Breast epithelium (tissue), 4 donors: ENCODE measurements around the gene CELF1. TPM values are rescaled to one million over a fixed set of nuclear protein-coding genes. Genes with fewer than 3 reads are reported as not detected.

ENCODE experiments used
- DNase-seq, 2 donors: peaks; one replicate each; pipeline ENCODE4 v3.0.0-alpha.2; 2019; ENCODE audit warnings: low spot score in 2 of 2
- H3K27ac ChIP-seq, 2 donors: fragments of 200-600 bp; sonication (generic) in 1 of 2; one replicate each; pipeline ENCODE4 v1.5.1; 2016 to 2019; ENCODE audit warnings: mild to moderate bottlenecking in 1 of 2
- H3K27me3 ChIP-seq, 2 donors: fragments of 200-600 bp; sonication (generic) in 1 of 2; one replicate each; pipeline versions ENCODE4 v1.5.1 to v1.6.0; 2017 to 2019; ENCODE audit warnings: control low read depth in 1 of 2, mild to moderate bottlenecking in 1 of 2
- H3K36me3 ChIP-seq: fragments of 200-600 bp; one replicate; pipeline ENCODE4 v1.5.1; 2019
- H3K4me1 ChIP-seq, 2 donors: fragments of 200-600 bp; sonication (generic); one replicate each; pipeline ENCODE4 v1.5.1; 2016 to 2019; ENCODE audit warnings: control low read depth in 1 of 2
- H3K4me3 ChIP-seq, 3 donors: fragments of 200-600 bp; sonication (generic); 1 replicate in 2 of 3; 2 replicates in 1 of 3; pipeline ENCODE4 v1.5.1; 2016 to 2019; ENCODE audit warnings: mild to moderate bottlenecking in 3 of 3, moderate library complexity in 2 of 3
- H3K9me3 ChIP-seq, 2 donors: fragments of 200-600 bp; sonication (generic) in 1 of 2; one replicate each; pipeline ENCODE4 v1.5.1; 2016 to 2019; ENCODE audit warnings: control low read depth in 1 of 2
- POLR2A ChIP-seq: fragments of 450-650 bp; IDR thresholded peaks from one replicate; pipeline ENCODE4 v1.6.1; 2016; ENCODE audit warnings: antibody characterized with exemption, mild to moderate bottlenecking, moderate library complexity
- POLR2AphosphoS5 ChIP-seq, 3 donors: sonication (generic); formaldehyde crosslinking; IDR thresholded peaks; one replicate each; pipeline ENCODE4 v1.6.1; 2017; ENCODE audit warnings: antibody characterized with exemption in 3 of 3
- intact Hi-C: fragments of 100-400 bp; cut with DNase I; formaldehyde crosslinking; loops from one replicate; pipeline ENCODE4 v1.15.1; 2023; ENCODE audit warnings: low total_unique reads
- total RNA-seq, 3 donors: library from RNA; depleted of rRNA; stranded (reverse); fragments of >200 nt; gene quantifications; one replicate each; pipeline ENCODE4 v1.1.0, GENCODE V29; 2016
- TF ChIP-seq, protein P1 (sequence below), 3 donors: fragments of 450-650 bp; IDR thresholded peaks; one replicate each; pipeline ENCODE4 v1.5.1; 2016 to 2017; ENCODE audit warnings: antibody characterized with exemption in 3 of 3, mild to moderate bottlenecking in 3 of 3, moderate library complexity in 3 of 3

The CELF1 gene
- total RNA-seq, 3 donors from 2014 or later: 94.1 to 117 (median 114) TPM

DNA sequence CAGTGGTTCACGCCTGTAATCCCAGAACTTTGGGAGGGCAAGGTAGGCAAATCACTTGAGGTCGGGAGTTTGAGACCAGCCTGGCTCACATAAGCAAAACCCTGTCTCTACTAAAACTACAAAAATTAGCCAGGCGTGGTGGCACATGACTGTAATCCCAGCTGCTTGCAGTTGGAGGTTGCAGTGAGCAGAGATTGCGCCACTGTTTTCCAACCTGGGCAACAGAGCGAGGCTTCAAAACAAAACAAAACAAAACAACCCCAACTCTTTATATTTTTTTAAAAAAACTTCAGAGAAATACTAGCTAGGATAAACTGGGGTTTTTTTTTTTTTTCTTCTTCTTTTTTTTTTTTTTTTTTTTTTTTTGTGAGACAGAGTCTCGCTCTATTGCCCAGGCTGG lies 72.2 kb downstream of the CELF1 start:
- no peak for TF ChIP-seq POLR2AphosphoS5 (IDR thresholded peaks at IDR 0.05)
- TF ChIP-seq, protein P1, sequence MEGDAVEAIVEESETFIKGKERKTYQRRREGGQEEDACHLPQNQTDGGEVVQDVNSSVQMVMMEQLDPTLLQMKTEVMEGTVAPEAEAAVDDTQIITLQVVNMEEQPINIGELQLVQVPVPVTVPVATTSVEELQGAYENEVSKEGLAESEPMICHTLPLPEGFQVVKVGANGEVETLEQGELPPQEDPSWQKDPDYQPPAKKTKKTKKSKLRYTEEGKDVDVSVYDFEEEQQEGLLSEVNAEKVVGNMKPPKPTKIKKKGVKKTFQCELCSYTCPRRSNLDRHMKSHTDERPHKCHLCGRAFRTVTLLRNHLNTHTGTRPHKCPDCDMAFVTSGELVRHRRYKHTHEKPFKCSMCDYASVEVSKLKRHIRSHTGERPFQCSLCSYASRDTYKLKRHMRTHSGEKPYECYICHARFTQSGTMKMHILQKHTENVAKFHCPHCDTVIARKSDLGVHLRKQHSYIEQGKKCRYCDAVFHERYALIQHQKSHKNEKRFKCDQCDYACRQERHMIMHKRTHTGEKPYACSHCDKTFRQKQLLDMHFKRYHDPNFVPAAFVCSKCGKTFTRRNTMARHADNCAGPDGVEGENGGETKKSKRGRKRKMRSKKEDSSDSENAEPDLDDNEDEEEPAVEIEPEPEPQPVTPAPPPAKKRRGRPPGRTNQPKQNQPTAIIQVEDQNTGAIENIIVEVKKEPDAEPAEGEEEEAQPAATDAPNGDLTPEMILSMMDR (IDR thresholded peaks at IDR 0.05): no peak
- no peak for TF ChIP-seq POLR2A
- no peaks in the 10 kb centered on the region for H3K27me3 ChIP-seq
- no peaks in the 10 kb centered on the region for H3K4me1 ChIP-seq
- no peak overlapping the region for H3K27ac ChIP-seq
- DNase-seq: no peak
- no peak overlapping the region for H3K4me3 ChIP-seq
- intact Hi-C loops: no loop called here
- H3K9me3 ChIP-seq: no peaks in the 10 kb centered on the region
- peaks cover 8% of the 10 kb centered on the region for H3K36me3 ChIP-seq

GRCh38 chr11:47478651-47479329 lies 74.1 kb downstream of the CELF1 start:
- peaks cover 8% of the 10 kb centered on the region for H3K36me3 ChIP-seq
- intact Hi-C loops: no loop called here
- TF ChIP-seq POLR2A (no peak), POLR2AphosphoS5 (IDR thresholded peaks at IDR 0.05) (no peak)
- TF ChIP-seq, protein P1 (IDR thresholded peaks at IDR 0.05): no peak
- no peaks in the 10 kb centered on the region for H3K9me3 ChIP-seq
- H3K4me1 ChIP-seq: no peaks in the 10 kb centered on the region
- no peak overlapping the region for H3K27ac ChIP-seq
- H3K4me3 ChIP-seq: no peak overlapping the region
- no peaks in the 10 kb centered on the region for H3K27me3 ChIP-seq
- no peak for DNase-seq

- no peaks in the 10 kb centered on the region for H3K4me1 ChIP-seq
- DNase-seq: no peak
- H3K4me3 ChIP-seq: no peak overlapping the region
- no peaks in the 10 kb centered on the region for H3K27me3 ChIP-seq
- no peaks in the 10 kb centered on the region for H3K9me3 ChIP-seq
- H3K36me3 ChIP-seq: peaks cover 8% of the 10 kb centered on the region
- TF ChIP-seq, protein P1 (IDR thresholded peaks at IDR 0.05): no peak
- TF ChIP-seq POLR2A: no peak
- no peak for TF ChIP-seq POLR2AphosphoS5 (IDR thresholded peaks at IDR 0.05)
- H3K27ac ChIP-seq: no peak overlapping the region
- intact Hi-C loops: no loop called here
Observed at GRCh38 chr11:47477753-47478152, 75.2 kb downstream of the CELF1 start.

- Histone ChIP-seq H3K4me3 (no peak overlapping the region), H3K27ac (no peak overlapping the region), H3K4me1 (no peaks in the 10 kb centered on the region), H3K9me3 (no peaks in the 10 kb centered on the region), H3K36me3 (peaks cover 8% of the 10 kb centered on the region), H3K27me3 (no peaks in the 10 kb centered on the region)
- TF ChIP-seq, protein P1 (IDR thresholded peaks at IDR 0.05): no peak
- TF ChIP-seq POLR2A: no peak
- TF ChIP-seq POLR2AphosphoS5 (IDR thresholded peaks at IDR 0.05): no peak
- intact Hi-C loops: no loop called here
- DNase-seq: no peak
Observed at GRCh38 chr11:47477323-47477722, 75.6 kb downstream of the CELF1 start.

DNA sequence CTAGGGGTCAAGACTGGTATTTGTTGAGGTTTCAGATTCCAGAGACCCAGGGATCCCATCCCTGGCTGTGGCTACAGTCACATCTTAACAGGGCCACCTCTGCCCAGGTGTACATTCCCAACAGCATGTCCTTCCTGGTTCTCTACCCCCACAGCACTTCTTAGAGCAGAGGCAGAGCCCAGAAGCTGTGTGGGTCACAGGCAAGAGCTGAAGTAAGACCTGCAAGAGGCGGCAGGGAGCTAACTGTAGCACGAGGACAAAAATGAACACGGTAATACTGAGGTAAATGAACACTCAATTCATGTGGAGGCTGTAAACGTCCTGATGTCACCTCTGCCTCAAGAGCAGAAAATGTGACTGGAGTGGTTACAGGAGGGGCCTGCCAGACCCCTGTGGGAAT lies 82.3 kb downstream of the CELF1 start:
- Histone ChIP-seq H3K4me3 (no peak overlapping the region), H3K27me3 (no peaks in the 10 kb centered on the region), H3K4me1 (peaks cover 0 to 14% of the 10 kb centered on the region in 2 donors), H3K27ac (no peak overlapping the region), H3K36me3 (peaks cover 6% of the 10 kb centered on the region), H3K9me3 (no peaks in the 10 kb centered on the region)
- no peak for TF ChIP-seq POLR2AphosphoS5 (IDR thresholded peaks at IDR 0.05)
- no peak for TF ChIP-seq POLR2A
- TF ChIP-seq, protein P1 (IDR thresholded peaks at IDR 0.05): no peak
- intact Hi-C loops: no loop called here
- DNase-seq: no peak
